Measurements from ENCODE around the gene MRPL4. TPM values are rescaled to one million over a fixed set of nuclear protein-coding genes. Genes with fewer than 3 reads are reported as not detected.
"Not testable (repeated sequence)": the region's sequence is repeated elsewhere in the genome, so short reads cannot be mapped to it uniquely, and the experiment has no call there.

Gene MRPL4
- total and polyA plus RNA-seq, 2 experiments from 2014 or later, result 78.5 to 129 TPM

DNA sequence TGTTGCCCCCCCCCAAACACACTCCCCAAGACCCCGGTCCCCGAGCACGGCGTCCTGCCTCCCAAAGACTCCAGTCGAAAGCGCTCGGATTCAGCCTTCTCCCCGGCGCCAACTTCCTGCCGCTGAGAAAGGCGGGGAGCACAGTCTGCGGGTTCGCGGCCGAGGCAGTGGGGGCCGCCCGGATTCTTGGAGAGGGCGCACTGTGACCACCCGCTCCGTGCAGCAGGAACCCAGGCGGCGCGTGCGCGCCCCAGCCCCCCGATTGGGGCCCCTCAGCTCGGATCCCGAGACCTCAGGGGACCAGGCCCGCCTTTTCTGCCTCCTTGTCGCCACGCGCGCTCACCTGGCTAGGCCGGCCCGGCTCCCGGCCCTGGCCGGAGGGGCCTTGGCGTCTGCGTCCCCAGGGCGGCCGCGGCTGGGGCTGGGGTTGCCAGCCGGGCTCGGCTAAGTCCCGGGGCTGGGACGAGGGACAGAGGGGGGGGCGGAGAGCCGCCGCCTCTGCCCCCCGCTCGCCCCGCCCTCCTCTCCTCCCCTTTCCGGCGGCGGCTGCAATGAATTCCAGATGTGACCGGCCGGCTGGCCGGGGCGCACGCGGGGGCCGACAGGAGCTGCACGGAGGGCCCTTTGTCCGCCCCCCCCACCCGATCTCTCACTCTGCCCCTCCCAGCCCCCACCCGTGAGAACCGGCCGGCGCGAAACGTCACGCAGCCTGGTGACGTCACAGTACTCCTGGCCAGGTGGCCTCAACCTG lies 21.0 kb upstream of the MRPL4 start, which contains the start of gene S1PR2:
Gene S1PR2, minus strand, starts transcription at position 471 of the 751 bp plus-strand sequence. CDS start 6,426 bp downstream, outside the sequence.
- H3K27me3 ChIP-seq, result no peaks in the 10 kb centered on the region
- no peaks in the 10 kb centered on the region for H3K9me3 ChIP-seq (ENCODE audit: low read depth)
- H3K4me1 ChIP-seq (ENCODE audit: low read depth), result no peaks in the 10 kb centered on the region
- H3K4me3 ChIP-seq, result peak within 1 kb of the TSS; percentile 55
- no peaks in the 10 kb centered on the region for H3K36me3 ChIP-seq
- H3K27ac ChIP-seq, result peak within 1 kb of the TSS; percentile 52
- DNase-seq (ENCODE audit: low read depth in 1 of 2, low spot score in 1 of 2), result peak; percentile 80 to 90
- TF ChIP-seq, protein P1, sequence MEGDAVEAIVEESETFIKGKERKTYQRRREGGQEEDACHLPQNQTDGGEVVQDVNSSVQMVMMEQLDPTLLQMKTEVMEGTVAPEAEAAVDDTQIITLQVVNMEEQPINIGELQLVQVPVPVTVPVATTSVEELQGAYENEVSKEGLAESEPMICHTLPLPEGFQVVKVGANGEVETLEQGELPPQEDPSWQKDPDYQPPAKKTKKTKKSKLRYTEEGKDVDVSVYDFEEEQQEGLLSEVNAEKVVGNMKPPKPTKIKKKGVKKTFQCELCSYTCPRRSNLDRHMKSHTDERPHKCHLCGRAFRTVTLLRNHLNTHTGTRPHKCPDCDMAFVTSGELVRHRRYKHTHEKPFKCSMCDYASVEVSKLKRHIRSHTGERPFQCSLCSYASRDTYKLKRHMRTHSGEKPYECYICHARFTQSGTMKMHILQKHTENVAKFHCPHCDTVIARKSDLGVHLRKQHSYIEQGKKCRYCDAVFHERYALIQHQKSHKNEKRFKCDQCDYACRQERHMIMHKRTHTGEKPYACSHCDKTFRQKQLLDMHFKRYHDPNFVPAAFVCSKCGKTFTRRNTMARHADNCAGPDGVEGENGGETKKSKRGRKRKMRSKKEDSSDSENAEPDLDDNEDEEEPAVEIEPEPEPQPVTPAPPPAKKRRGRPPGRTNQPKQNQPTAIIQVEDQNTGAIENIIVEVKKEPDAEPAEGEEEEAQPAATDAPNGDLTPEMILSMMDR (IDR thresholded peaks at IDR 0.05; ENCODE audit: low read depth, low read length), result no peak

DNA sequence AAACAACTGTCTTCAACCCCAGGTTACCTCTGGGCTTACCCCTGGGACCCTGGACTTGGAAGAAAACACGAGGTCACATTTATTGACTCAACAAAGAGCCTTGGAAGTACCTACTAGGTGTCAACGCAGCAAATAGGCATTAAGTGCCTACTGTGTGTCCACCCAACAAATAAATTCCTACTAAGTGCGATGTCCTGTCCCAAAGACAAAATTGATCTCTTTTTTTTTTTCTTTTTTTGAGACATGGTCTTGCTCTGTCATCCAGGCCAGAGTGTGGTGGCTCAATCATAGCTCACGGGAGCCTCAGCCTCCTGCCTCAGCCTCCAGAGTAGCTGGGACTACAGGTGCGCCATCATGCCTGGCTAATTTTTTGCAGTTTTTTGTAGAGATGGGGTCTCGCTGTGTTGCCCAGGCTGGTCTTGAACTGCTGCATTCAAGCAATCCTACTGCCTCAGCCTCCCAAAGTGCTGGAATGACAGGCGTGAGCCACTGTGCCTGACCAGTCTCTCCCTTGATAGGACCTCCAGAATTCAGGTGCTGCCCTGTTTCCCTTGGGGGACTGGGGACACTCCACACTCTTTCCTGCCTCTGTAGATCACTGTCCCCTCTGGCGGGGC lies 20.3 kb upstream of the MRPL4 start:
- Histone ChIP-seq H3K27me3 (no peaks in the 10 kb centered on the region), H3K9me3 (ENCODE audit: low read depth) (no peaks in the 10 kb centered on the region), H3K36me3 (no peaks in the 10 kb centered on the region), H3K4me3 (peak overlapping the region; percentile 55), H3K4me1 (ENCODE audit: low read depth) (no peaks in the 10 kb centered on the region), H3K27ac (no peak overlapping the region)
- no peak for DNase-seq (ENCODE audit: low read depth in 1 of 2, low spot score in 1 of 2)
- TF ChIP-seq, protein P1 (IDR thresholded peaks at IDR 0.05; ENCODE audit: low read depth, low read length), result no peak

DNA sequence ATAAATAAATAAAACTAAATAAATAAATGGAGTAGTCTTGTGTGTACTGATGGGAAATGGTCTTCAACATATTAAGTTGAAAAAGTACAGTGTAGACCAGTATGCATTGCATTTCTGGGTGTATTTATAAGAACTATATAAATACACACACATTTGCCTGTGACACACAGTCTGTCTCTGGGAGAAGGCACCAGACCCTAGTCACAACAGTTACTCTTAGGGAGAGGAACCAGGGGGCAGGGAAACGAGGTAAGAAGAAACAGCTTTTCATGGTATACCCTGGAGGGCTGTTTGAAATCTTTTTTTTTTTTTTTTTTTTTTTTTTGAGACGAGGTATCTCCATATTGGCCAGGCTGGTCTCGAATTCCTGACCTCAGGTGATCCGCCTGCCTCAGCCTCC lies 18.1 kb upstream of the MRPL4 start:
- Histone ChIP-seq H3K4me3 (no peak overlapping the region), H3K9me3 (ENCODE audit: low read depth) (no peaks in the 10 kb centered on the region), H3K4me1 (ENCODE audit: low read depth) (no peaks in the 10 kb centered on the region), H3K36me3 (no peaks in the 10 kb centered on the region), H3K27me3 (no peaks in the 10 kb centered on the region), H3K27ac (no peak overlapping the region)
- TF ChIP-seq, protein P1 (IDR thresholded peaks at IDR 0.05; ENCODE audit: low read depth, low read length), result no peak
- no peak for DNase-seq (ENCODE audit: low read depth in 1 of 2, low spot score in 1 of 2)

DNA sequence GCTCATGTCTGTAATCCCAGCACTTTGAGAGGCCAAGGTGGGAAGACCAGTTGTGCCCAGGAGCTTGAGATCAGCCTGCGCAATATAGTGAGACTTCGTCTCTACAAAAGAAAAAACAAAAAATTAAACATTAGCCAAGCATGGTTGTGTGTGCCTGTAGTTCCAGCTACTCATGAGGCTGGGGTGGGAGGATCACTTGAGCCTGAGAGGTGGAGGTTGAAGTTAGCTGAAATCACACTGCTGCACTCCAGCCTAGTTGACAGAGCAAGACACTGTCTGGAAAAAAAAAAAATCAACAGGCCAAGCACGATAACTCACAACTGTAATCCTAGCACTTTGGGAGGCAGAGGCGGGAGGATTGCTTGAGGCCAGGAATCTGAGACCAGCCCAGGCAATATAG lies 17.0 kb upstream of the MRPL4 start:
- TF ChIP-seq, protein P1 (IDR thresholded peaks at IDR 0.05; ENCODE audit: low read depth, low read length), result no peak
- Histone ChIP-seq H3K9me3 (ENCODE audit: low read depth) (no peaks in the 10 kb centered on the region), H3K36me3 (no peaks in the 10 kb centered on the region), H3K4me1 (ENCODE audit: low read depth) (no peaks in the 10 kb centered on the region), H3K4me3 (no peak overlapping the region), H3K27ac (no peak overlapping the region), H3K27me3 (no peaks in the 10 kb centered on the region)
- DNase-seq (ENCODE audit: low read depth in 1 of 2, low spot score in 1 of 2), result no peak

DNA sequence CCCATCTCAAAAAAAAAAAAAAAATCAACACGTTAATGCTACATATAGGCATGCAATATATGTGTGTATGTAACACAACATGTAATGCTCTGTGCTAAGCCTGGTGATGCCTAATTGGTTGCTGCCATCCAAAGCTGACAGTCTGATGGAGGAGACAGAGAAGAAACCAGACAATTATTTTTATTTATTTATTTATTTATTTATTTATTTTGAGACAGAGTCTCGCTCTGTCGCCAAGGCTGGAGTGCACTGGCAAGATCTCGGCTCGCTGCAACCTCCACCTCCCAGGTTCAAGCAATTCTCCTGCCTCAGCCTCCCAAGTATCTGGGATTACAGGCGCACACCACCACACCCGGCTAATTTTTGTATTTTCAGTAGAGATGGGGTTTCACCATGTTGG lies 16.6 kb upstream of the MRPL4 start:
- not testable (repeated sequence) for H3K27me3 ChIP-seq; DNase-seq (ENCODE audit: low read depth in 1 of 2, low spot score in 1 of 2); H3K27ac ChIP-seq; H3K4me1 ChIP-seq (ENCODE audit: low read depth); H3K36me3 ChIP-seq; H3K9me3 ChIP-seq (ENCODE audit: low read depth); H3K4me3 ChIP-seq

DNA sequence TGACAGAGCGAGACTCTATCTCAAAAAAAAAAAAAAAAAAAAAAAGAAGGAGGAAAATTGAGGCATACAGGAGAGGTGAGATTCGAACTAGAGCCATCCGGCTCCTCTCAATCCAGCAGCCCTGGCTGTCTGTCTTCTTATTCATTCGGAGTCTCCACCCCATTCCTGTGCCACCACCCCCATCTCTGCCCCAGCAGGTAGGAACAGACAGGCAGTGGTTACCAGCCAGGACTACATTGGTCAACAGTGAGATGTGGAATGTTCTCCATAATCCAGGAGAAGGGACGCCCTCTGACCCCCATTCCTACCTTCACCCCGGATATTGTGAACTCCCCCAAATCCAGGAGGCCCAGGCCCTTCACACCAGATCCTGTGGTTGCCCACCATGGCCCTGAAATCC lies 14.3 kb upstream of the MRPL4 start:
- no peak overlapping the region for H3K27ac ChIP-seq
- no peak overlapping the region for H3K4me3 ChIP-seq
- no peak for DNase-seq (ENCODE audit: low read depth in 1 of 2, low spot score in 1 of 2)
- no peaks in the 10 kb centered on the region for H3K27me3 ChIP-seq
- H3K9me3 ChIP-seq (ENCODE audit: low read depth), result no peaks in the 10 kb centered on the region
- no peaks in the 10 kb centered on the region for H3K36me3 ChIP-seq
- H3K4me1 ChIP-seq (ENCODE audit: low read depth), result no peaks in the 10 kb centered on the region
- TF ChIP-seq, protein P1 (IDR thresholded peaks at IDR 0.05; ENCODE audit: low read depth, low read length), result no peak
